Measurements from ENCODE around the gene RABL6.

RABL6 gene

DNA sequence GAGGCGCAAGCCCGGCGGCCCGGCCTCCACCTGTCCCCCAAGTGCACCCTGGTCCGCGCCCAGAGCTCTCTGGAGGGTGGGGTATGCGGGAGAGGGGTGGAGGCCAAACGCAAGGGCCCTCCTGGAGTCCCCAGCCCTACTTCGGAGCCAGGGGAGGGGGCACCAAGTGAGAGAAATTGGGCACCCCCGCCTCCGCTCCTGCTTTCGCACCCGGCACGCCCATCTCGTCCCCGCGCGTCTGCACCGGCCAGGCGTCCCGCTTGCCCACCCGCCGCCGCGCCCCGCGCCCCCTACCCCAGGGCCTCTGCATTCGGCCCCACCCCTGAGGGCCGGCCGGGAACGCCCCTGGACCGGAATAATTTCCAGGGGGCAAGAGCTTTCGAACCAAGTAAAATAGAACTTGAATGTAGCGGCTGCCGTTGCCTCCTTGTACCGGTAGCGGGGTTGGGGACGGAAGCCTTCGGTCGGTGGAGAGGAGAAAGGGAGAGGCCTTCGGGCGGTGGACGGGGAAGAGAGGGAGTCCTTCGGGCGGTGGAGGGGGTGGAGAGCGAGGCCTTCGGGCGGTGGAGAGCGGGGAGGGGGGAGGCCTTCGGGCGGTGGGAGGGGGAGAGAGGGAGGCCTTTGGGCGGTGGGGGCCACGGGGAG is 40.8 kb downstream of the RABL6 start:
- DNase-seq: no peak

DNA sequence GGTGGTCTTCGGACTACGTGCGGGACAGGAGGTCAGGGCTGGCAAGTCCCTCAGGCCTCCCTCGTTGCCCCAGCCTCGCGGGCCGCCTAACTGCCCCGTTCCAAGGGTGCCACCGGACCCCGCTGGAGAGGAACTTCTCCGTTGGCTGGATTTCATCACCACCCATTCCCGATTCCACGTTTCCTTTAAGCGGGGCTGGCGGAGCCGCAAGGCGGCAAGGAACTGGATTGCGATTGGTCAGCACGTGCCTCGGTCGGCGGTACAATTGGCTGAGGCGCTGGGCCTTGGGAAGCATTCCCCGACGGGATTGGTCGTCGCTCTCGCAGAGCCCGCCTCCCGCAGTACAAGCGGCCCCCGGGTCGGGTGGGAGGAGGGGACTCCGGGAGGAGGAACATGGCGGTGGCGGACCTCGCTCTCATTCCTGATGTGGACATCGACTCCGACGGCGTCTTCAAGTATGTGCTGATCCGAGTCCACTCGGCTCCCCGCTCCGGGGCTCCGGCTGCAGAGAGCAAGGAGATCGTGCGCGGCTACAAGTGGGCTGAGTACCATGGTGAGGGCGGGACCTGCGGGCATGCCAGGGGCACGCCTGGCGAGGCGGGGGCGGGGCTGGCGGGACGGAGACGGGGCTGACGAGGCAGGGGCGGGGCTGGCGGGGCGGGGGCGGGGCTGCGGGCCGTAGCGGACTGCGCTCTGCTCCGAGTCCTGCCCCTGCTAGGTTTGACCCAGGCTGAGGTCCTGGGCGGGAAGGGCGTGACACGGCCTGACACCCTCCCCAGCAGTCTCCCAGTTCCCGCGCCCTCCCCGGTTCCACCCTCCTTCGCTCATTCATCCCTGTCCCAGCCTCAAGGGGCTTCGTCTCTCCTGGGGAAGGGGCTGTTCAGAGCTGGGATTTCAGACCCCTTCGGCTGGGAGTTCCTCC is 41.6 kb downstream of the RABL6 start, which contains the start of gene PHPT1:
Gene PHPT1 (plus strand): TSS at position 372 of the 922 bp plus-strand sequence. CDS start 22 bp downstream, at position 394.
- DNase-seq: peak; percentile 99

DNA sequence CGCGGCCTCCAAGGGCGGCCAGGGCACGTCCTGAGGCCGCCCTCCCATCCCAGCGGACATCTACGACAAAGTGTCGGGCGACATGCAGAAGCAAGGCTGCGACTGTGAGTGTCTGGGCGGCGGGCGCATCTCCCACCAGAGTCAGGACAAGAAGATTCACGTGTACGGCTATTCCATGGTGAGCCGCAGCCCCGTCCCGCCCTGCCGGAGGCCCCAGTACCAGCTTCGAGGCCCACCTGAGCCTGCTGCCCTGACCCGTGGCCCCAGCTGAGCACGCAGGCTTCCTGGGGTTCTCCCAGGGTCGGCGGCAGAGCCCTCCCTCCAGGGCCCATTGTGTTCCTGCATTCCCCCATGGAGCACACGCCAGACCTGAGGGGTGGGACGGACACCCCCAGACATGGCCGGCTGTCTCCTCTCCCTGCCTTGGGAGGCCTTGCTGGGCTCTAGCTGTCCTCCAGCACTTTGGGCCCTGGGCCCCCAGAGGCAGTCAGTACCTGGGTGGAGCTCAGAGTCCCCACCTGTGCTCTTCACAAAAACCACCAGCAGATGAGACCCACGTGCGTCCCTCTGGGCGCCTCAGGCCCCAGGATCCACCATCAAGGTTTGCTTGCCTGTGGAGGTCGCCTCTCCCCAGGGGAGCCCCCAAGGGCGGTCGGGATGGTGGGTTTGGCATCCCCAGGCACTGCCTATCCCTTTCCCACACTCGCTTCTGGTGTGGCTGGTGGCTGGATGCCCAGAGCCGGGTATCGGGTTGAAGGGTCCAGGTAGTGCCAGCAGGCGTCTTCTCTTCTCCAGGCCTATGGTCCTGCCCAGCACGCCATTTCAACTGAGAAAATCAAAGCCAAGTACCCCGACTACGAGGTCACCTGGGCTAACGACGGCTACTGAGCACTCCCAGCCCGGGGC is 42.5 kb downstream of the RABL6 start:
- no peak for DNase-seq

DNA sequence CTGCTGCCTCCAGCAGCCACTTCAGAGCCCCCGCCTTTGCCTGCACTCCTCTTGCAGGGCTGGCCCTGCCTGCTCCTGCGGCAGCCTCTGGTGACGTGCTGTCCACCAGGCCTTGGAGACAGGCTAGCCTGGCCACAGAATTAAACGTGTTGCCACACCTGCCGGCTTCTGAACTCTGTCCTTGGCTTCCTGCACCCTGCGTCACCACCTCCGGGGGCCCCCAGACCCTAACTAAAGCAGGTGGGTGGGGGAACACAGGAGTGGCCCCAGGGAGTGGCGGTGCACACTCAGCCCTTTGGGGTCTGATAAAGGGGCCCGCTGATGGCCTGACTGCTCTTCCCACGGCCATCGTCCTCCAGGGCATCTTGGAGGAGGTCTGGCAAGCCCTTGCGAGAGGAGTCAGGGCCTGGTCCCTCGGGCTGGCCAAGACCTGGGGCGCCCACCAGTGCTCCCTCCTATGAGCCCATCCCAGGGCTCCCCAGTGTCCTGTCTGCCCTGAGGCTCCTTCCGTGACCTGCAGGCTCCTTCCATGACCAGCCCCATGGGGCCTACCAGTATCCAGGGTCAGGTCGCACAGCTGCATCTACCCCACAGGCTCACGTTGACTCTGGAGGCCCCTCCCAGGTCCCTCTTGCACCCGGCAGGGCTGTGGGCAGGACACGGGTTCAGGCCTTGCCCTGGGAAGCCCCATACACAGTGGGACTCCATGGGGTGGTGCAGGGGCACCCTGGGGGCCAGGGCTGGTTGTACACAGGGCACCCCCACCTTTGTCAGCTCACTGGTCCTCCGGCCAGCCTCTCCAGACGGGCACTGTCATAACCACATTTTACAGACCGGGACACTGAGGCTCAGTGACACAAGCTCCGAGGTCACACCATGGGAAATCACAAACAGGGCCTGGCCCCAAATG is 43.4 kb downstream of the RABL6 start:
- DNase-seq: no peak

DNA sequence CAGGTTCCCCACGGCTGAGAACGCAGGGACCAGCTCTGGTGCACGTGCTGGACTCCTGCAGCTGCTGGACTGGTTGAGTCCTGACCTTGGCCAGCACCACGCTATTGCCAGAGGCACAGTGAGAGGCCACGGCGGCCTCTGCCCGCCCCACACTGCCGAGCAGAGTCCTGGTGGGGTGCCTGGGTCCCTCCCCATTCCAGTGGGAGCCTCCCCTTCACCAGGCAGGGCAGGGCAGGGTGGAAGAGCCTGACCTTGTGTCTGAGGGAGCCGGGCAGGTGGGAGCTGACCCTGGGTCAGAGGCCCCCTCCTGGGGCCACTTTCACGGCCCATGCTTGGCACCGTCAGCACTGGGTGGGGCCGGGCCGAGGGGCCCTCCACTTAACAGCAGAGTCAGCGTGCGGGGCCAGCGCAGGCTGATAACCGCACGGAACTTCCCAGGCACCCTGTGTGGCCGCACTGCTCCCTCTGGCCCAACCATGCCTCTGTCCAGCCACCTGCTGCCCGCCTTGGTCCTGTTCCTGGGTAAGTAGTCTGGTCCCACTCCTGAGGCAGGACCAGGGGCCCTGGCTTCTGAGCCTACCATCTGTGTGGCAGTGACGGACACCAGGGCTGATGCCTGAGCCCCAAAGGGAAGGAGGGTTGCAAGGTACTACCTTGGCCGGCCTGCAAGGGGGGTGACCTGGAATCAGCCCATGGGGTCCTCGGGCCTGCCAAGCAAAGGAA is 44.4 kb downstream of the RABL6 start, which contains the start of gene MAMDC4:
Gene MAMDC4 (plus strand): TSS at position 406 of the 723 bp plus-strand sequence. CDS start 71 bp downstream, at position 477.
- DNase-seq: no peak

DNA sequence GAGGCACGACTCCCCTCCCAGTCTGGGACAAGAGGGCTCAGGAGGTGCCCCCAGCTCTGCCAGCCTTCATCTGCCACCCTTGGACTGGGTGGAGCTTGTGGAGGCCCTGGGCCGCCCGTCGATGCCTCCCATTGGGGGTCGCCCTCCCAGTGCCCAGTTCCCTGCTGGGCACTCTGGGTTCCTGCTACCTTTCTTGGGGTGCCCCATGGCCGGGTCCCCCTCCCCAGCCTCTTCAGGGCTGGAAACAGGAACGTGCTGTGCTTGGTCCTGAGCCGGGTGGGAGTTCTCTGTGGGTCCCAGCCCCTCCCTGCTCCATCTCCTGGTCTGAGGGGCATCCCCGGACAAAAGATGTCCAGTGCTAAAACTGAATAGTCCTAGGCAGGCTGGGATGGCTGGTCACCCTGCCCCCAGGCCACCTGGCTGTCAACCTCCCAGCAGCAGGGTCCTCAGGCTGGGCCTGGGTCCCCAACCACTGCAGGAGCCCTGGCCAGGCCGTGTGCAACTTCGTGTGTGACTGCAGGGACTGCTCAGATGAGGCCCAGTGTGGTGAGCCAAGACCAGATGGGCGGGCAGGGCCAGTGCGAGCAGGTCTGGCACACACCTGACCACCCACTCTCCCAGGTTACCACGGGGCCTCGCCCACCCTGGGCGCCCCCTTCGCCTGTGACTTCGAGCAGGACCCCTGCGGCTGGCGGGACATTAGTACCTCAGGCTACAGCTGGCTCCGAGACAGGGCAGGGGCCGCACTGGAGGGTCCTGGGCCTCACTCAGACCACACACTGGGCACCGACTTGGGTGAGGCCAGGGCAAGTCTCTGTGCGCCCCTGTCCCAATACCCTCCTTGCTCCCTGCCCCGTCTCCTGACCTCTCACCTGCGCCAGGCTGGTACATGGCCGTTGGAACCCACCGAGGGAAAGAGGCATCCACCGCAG is 45.2 kb downstream of the RABL6 start:
- no peak for DNase-seq

DNA sequence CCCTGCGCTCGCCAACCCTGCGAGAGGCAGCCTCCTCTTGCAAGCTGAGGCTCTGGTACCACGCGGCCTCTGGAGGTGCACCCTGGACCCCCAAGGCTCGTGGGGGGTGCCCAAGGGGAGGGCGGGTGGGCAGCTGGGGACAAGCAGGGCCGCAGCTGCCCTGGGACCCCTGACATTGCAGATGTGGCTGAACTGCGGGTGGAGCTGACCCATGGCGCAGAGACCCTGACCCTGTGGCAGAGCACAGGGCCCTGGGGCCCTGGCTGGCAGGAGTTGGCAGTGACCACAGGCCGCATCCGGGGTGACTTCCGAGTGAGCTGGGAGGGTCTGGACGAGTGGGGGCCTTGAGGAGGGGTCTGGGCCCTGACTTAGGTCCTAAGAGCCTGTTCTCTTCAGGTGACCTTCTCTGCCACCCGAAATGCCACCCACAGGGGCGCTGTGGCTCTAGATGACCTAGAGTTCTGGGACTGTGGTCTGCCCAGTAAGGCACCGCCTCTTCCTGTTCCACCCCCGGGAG is 45.9 kb downstream of the RABL6 start:
- DNase-seq: no peak

DNA sequence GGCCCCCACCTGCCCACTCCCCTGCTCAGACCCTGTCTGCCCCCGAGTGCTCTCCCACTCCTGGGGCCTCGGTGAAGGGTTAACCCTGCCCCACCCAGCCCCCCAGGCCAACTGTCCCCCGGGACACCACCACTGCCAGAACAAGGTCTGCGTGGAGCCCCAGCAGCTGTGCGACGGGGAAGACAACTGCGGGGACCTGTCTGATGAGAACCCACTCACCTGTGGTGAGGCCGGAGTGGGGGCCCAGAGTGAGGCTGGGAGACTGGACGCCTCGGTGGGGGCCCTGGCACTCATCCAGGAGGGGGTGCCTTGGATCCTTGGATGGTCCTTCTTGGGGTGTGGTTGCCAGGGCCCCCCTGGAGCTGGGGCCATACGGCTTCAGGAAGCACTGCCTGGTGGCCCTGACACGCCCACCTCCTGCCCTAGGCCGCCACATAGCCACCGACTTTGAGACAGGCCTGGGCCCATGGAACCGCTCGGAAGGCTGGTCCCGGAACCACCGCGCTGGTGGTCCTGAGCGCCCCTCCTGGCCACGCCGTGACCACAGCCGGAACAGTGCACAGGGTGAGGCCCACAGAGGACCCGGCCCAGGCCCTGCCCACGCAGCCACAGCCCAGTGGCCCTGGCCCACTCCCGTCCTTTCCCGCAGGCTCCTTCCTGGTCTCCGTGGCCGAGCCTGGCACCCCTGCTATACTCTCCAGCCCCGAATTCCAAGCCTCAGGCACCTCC is 46.5 kb downstream of the RABL6 start:
- DNase-seq: no peak

DNA sequence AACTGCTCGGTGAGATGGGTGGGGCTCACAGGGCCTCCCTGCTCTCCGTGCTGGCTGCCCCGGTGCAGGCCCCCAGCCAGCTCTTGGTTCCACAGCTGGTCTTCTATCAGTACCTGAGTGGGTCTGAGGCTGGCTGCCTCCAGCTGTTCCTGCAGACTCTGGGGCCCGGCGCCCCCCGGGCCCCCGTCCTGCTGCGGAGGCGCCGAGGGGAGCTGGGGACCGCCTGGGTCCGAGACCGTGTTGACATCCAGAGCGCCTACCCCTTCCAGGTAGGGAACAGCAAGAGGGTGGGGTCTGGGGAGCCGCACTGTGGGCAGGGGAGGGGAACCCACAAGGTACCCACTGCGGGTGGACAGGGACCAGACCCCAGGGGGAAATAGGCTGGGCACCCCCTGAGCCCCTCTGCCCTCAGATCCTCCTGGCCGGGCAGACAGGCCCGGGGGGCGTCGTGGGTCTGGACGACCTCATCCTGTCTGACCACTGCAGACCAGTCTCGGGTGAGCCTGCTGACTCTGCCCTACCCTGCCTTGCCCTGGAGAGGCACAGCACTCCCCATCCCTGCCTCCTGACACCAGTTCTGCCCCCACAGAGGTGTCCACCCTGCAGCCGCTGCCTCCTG is 47.2 kb downstream of the RABL6 start:
- DNase-seq: no peak

DNA sequence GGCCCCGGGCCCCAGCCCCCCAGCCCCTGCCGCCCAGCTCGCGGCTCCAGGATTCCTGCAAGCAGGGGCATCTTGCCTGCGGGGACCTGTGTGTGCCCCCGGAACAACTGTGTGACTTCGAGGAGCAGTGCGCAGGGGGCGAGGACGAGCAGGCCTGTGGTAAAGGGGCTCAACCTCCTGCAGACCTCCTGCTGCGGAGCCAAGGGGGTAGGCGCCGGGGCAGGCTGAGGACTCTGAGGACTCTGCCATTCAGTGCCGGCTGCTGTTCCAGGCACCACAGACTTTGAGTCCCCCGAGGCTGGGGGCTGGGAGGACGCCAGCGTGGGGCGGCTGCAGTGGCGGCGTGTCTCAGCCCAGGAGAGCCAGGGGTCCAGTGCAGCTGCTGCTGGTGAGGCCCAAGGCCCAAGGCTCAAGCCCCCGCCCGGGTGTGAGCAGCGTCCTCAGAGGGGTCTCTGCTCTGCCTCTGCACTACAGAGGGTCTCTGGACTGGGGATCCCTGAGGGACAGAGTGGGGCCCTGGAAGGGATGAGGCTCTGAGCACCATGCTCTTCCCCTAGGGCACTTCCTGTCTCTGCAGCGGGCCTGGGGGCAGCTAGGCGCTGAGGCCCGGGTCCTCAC is 47.8 kb downstream of the RABL6 start:
- no peak for DNase-seq

DNA sequence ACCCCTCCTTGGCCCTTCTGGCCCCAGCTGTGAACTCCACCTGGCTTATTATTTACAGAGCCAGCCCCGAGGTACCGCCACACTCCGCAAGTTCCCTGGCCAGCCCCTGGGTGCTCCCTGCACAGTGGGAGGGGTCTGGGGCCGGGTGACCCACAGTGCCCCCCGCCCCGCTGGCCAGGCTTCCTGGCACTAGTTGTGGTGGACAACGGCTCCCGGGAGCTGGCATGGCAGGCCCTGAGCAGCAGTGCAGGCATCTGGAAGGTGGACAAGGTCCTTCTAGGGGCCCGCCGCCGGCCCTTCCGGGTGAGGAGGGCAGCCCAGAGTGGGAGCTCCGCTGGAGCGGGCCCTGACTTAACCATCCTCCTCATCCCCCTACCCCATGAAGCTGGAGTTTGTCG is 48.3 kb downstream of the RABL6 start:
- no peak for DNase-seq

DNA sequence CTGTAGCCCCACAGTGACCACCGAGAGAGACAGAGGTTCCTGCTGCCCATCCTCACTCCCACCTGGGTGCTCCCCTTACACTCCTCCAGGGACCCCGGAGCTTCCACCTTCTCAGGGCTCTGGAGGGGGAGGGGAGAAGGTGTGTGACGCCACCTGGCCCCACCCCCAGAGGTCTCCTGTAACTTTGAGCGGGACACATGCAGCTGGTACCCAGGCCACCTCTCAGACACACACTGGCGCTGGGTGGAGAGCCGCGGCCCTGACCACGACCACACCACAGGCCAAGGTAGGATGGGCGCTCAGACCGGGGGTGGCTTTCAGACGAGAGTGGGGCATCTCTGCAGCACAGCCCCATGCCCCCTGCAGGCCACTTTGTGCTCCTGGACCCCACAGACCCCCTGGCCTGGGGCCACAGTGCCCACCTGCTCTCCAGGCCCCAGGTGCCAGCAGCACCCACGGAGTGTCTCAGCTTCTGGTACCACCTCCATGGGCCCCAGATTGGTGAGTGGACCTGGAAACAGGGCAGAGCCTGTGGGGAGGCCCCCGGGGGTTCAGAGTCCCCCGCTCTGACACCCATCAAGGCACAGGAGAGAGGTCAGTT is 48.9 kb downstream of the RABL6 start:
- DNase-seq: no peak

DNA sequence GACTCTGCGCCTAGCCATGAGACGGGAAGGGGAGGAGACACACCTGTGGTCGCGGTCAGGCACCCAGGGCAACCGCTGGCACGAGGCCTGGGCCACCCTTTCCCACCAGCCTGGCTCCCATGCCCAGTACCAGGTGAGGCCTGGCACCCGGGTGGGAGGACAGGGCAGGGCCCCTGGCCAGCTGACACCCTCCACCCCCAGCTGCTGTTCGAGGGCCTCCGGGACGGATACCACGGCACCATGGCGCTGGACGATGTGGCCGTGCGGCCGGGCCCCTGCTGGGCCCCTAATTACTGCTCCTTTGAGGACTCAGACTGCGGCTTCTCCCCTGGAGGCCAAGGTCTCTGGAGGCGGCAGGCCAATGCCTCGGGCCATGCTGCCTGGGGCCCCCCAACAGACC is 49.4 kb downstream of the RABL6 start:
- no peak for DNase-seq

DNA sequence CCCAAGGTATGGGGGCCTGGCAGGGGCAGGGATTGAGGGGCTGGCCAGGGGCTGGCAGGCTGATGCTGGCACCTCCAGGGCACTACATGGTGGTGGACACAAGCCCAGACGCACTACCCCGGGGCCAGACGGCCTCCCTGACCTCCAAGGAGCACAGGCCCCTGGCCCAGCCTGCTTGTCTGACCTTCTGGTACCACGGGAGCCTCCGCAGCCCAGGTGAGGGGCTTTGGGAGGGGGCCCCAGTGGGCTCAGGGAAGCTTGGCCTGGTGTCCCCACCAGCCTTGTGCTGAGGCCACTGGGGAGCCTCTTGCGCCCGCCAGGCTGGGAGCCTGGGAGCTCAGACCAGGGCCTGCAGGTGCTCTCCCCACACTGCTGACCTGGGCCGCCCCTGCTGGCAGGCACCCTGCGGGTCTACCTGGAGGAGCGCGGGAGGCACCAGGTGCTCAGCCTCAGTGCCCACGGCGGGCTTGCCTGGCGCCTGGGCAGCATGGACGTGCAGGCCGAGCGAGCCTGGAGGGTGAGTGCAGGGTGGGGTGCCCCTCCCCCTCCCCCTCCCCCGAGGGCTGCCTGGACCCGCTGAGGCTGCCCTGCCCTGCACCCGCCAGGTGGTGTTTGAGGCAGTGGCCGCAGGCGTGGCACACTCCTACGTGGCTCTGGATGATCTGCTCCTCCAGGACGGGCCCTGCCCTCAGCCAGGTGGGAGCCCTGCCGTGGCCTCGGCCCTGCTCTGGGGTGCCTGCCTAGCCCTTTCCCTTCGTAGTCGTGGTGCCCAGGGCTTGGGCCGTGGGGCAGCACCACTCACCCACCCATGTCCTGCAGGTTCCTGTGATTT is 50.0 kb downstream of the RABL6 start:
- no peak for DNase-seq

DNA sequence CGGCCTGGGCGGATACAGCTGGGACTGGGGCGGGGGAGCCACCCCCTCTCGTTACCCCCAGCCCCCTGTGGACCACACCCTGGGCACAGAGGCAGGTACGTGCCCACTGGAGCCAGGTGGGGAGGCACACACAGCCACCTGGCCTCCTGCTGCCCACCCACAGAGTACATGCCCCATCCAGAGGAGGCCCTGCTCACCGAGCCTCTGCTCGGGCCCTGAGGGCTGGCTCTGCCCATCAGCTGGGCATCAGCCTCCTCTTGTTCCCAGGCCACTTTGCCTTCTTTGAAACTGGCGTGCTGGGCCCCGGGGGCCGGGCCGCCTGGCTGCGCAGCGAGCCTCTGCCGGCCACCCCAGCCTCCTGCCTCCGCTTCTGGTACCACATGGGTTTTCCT is 50.7 kb downstream of the RABL6 start:
- DNase-seq: no peak

Measured in fibroblast of skin of abdomen (primary cell).